HG03159 (cell line): ENCODE measurements around the gene CCSER1.
"Not testable (repeated sequence)": the region's sequence is repeated elsewhere in the genome, so short reads cannot be mapped to it uniquely, and the experiment has no call there.

Experiments used
- ATAC-seq: cut with Tn5 transposase; IDR thresholded peaks from one replicate; pipeline ENCODE4 v1.9.1; 2021; ENCODE audit warnings: mild to moderate bottlenecking, moderate library complexity; ENCODE audit not compliant: unreplicated experiment

Gene CCSER1

DNA sequence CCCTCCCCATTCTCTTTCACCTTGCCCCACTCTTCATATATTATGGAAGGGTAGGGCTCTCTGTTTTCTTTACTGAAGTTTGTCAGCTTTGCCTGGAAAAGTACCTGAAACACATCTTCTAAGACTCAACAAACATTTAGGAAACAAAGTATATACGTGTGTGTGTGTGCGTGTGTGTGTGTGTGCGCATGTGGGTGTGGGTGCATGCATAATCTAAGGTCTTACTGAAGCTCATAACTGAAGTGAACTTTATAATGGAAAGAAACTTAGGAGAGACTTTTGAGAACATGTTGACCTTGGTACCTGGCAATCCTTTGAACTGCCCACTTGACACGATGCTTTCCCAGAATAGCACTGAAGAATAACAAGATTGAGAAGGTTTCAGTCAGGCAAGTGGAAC is 1190.2 kb downstream of the CCSER1 start:
- ATAC-seq = no peak

- no peak for ATAC-seq
These were observed 1192.5 kb downstream of the CCSER1 start for GRCh38 chr4:91319556-91320268.

GRCh38 chr4:91322961-91323360 is 1195.8 kb downstream of the CCSER1 start:
- no peak for ATAC-seq

GRCh38 chr4:91325495-91325894 is 1198.3 kb downstream of the CCSER1 start:
- no peak for ATAC-seq

GRCh38 chr4:91326167-91326566 is 1199.0 kb downstream of the CCSER1 start:
- ATAC-seq = peak; percentile 52

- ATAC-seq = no peak
These were observed 1203.5 kb downstream of the CCSER1 start for GRCh38 chr4:91330555-91331137.

DNA sequence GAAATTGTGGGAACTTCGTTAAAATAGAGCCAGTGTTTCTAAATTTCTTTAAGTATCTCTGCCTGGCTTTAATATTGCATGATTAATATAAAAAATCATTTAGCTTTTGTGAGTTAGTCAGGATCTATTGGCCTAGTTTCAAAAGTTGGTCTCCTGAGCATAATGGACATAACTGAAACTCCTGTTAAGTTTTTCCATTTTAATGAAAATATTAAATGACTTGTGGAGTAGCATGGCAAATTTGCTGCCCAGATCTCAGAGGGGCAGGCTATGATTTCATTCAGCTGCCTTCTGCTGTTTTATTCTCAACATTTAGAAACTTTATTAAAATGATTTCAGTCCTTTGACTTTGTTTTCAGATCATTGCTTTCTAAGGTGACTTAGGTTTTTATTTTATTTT is 1213.6 kb downstream of the CCSER1 start:
- no peak for ATAC-seq

DNA sequence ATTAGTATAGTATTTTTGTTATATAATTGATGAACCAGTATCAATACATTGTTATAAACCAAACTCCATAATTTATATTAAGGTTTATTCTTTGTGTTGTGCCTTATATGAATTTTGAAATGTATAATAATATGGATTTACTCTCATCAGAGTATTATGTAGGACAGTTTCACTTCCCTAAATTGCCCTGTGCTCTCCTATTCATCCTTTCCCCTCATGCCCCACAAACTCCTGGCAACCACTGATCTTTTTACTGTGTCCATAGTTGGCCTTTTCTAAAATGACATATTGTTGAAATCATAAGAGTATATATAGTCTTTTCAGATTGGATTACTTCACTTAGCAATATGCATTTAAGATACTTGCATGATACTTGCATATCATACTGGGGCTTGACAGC is 1218.4 kb downstream of the CCSER1 start:
- ATAC-seq = peak; percentile 78

DNA sequence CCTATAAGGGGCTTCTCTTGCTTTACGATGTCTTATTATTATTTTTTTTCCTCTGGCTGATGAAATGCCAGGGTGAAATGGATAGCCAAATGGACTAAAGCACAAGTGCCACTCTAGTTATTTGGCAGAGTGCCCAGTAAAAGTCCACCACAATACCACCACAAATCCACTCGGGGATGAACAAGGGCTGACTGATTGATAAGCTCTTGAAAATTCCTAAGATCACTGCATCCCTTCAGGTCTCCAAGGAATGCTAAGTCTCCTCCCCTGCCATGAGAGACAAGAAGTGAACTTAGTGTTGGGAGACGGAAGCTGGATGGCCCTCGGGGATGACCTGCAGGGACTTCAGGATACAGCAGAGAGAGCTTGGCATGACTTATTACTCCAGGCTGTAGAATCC is 1229.3 kb downstream of the CCSER1 start:
- not testable (repeated sequence) for ATAC-seq

GRCh38 chr4:91358016-91358415 is 1230.8 kb downstream of the CCSER1 start:
- ATAC-seq = peak; percentile 54

GRCh38 chr4:91358621-91359020 is 1231.4 kb downstream of the CCSER1 start:
- not testable (repeated sequence) for ATAC-seq

DNA sequence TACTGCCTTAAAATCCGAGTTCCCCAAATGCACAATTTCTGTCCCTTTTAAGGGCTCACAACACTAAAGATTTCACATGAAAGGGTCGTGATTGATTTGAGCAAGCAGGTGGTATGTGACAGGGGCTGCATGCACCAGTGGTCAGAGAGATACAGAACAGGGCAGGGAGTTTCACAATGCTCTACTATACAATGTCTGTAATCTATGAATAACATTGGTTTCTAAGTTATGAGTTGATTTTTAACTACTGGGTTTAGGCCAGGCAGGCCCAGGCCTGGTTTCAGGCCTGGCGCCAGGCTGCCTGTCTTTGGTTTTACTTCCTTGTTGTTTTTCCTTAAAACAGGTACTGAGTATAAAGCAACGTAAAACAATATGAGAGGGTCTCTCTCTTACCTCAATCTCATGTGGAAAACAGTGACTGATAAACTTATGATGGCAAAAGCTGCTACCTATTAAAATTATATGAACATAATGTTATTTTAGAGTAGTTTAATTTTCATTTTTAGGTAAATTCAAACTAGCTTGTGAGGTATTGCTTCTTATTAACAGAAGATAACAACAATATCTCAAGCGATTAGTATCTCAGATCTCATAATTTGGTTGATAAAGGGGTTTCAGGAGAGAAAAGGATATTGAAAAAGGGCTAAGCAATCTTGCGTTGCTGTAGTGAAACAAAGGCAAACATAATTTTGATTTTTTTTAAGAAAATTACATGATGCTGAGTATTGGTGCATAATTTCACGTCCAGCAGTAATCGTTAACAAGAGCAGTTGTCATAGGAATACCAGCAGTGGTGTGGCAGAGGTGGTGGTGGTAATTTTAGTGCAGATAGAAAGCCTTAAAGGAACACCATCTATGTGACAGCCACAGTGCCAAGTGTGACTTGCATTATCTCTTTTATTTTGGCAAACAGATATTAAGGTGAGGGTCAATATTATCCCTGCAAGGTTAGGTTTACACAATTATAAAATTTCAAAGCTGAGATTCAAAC is 1232.1 kb downstream of the CCSER1 start:
- no peak for ATAC-seq

GRCh38 chr4:91362125-91362524 is 1234.9 kb downstream of the CCSER1 start:
- no peak for ATAC-seq

DNA sequence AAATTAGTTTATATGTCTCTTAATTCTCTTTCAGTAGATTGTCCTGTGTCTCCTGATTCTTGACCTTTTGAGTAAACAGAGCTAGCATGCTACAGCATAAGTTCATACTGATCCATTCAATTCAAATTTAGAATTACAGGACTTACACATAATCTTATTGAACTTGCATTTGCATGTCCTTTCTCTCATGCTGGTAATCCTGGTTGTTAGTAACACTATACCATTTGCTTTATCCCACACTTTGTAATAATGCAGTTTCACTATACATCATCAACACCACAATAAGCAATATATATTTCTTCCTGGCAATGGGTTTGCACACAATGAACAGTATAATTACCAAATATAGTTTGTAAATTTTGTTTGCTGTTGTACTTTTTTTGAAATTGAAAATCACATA is 1239.4 kb downstream of the CCSER1 start:
- ATAC-seq = no peak

GRCh38 chr4:91369116-91369515 is 1241.9 kb downstream of the CCSER1 start:
- ATAC-seq = no peak

GRCh38 chr4:91373546-91373945 is 1246.4 kb downstream of the CCSER1 start:
- ATAC-seq = no peak

DNA sequence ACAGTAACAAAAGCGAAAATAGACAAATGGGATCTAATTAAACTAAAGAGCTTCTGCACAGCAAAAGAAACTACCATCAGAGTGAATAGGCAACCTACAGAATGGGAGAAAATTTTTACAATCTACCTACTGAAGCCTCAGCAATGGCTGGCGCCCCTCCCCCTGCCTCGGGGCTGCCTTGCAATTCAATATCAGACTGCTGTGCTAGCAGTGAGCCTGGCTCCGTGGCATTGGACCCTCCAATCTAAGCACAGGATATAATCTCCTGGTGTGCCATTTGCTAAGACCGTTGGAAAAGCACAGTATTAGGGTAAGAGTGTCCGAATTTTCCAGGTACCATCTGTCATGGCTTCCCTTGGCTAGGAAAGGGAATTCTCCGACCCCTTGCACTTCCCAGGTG is 1278.2 kb downstream of the CCSER1 start:
- not testable (repeated sequence) for ATAC-seq

- no peak for ATAC-seq
These were observed 1294.8 kb downstream of the CCSER1 start for GRCh38 chr4:91422011-91422410.

- ATAC-seq = no peak
These were observed 1299.5 kb downstream of the CCSER1 start for GRCh38 chr4:91426725-91427124.

GRCh38 chr4:91427171-91427570 is 1300.0 kb downstream of the CCSER1 start:
- ATAC-seq = no peak

DNA sequence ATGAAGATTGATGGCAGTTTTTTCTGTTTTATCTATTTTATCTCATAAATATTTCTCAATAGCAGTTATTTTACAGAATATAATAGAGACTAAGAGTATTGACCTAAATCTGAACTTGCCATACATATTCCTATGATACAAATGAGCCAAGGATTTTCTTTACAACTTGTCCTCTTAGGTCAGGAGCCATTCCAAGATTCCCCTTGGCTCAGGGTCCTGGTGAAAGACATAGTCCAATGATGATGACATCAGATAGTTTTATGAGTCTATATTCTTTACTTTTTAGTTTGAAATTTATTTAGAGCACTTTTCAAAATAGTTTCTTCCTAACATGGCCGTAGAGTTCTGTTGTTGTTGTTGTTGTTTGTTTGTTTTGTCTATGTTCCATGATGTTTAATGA is 1307.4 kb downstream of the CCSER1 start:
- no peak for ATAC-seq

DNA sequence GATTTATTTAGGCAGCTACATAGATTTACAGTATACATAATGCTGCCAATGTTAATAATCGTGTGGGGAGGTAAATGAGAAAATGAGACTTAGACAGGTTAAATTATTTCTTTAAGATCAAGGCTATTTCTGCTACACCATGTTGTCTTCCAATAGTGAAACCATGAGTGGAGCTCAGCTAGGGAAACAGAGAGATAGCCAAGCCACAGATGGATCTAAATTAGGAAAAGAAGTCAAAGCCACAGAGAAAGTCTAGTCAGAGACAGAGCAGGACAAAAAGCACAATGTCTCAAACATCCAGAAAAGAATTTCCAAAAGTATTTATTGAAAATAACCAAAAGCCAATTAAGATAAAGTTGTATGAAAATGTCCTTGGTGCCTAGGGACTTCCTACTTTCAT is 1309.4 kb downstream of the CCSER1 start:
- ATAC-seq = no peak
